Non-pigmented ciliary epithelial cell (primary cell): Measurements from ENCODE around the gene ASB3.
"Not testable (repeated sequence)": the region's sequence is repeated elsewhere in the genome, so short reads cannot be mapped to it uniquely, and the experiment has no call there.

Experiments
- DNase-seq: peaks from one replicate; pipeline ENCODE4 v3.0.0-alpha.2; 2010; ENCODE audit warnings: low read depth

ASB3 gene

GRCh38 chr2:53737091-53737490 lies 49.7 kb downstream of the ASB3 start:
- DNase-seq: no peak

- no peak for DNase-seq
Observed at GRCh38 chr2:53729143-53729762, 57.5 kb downstream of the ASB3 start.

GRCh38 chr2:53727921-53728320 lies 58.8 kb downstream of the ASB3 start:
- no peak for DNase-seq

- no peak for DNase-seq
Observed at GRCh38 chr2:53725662-53726061, 61.1 kb downstream of the ASB3 start.

GRCh38 chr2:53724536-53724935 lies 62.2 kb downstream of the ASB3 start:
- peak; percentile 27 for DNase-seq

GRCh38 chr2:53720944-53721343 lies 65.8 kb downstream of the ASB3 start:
- not testable (repeated sequence) for DNase-seq

GRCh38 chr2:53715568-53715967 lies 71.2 kb downstream of the ASB3 start:
- DNase-seq: no peak

GRCh38 chr2:53711271-53711780 lies 75.4 kb downstream of the ASB3 start:
- no peak for DNase-seq

GRCh38 chr2:53708988-53709387 lies 77.8 kb downstream of the ASB3 start:
- DNase-seq: no peak

GRCh38 chr2:53701221-53701620 lies 85.5 kb downstream of the ASB3 start:
- no peak for DNase-seq

GRCh38 chr2:53697686-53698085 lies 89.1 kb downstream of the ASB3 start:
- DNase-seq: no peak

- DNase-seq: no peak
Observed at GRCh38 chr2:53697092-53697491, 89.7 kb downstream of the ASB3 start.

GRCh38 chr2:53695575-53695974 lies 91.2 kb downstream of the ASB3 start:
- no peak for DNase-seq

GRCh38 chr2:53694096-53694771 lies 92.5 kb downstream of the ASB3 start:
- no peak for DNase-seq

- DNase-seq: no peak
Observed at GRCh38 chr2:53690876-53691275, 95.9 kb downstream of the ASB3 start.

- peak; percentile 14 for DNase-seq
Observed at GRCh38 chr2:53672881-53673522, 113.8 kb downstream of the ASB3 start.

- no peak for DNase-seq
Observed at GRCh38 chr2:53670331-53670730, 116.4 kb downstream of the ASB3 start.

GRCh38 chr2:53668624-53669026 lies 118.1 kb downstream of the ASB3 start:
- DNase-seq: no peak

GRCh38 chr2:53667130-53667529 lies 119.6 kb downstream of the ASB3 start:
- DNase-seq: not testable (repeated sequence)

GRCh38 chr2:53660886-53661285 lies 125.9 kb downstream of the ASB3 start:
- DNase-seq: no peak

- not testable (repeated sequence) for DNase-seq
Observed at GRCh38 chr2:53658474-53658873, 128.3 kb downstream of the ASB3 start.

GRCh38 chr2:53655256-53655655 lies 131.5 kb downstream of the ASB3 start:
- DNase-seq: no peak

GRCh38 chr2:53654396-53654795 lies 132.4 kb downstream of the ASB3 start:
- no peak for DNase-seq
